ENCODE data around the gene HIGD2A. TPM values are rescaled to one million over a fixed set of nuclear protein-coding genes. Genes with fewer than 3 reads are reported as not detected.

Gene HIGD2A
- total RNA-seq: 109 and 161 TPM in 2 replicates
- 222 and 224 TPM in 2 replicates for polyA plus RNA-seq

DNA sequence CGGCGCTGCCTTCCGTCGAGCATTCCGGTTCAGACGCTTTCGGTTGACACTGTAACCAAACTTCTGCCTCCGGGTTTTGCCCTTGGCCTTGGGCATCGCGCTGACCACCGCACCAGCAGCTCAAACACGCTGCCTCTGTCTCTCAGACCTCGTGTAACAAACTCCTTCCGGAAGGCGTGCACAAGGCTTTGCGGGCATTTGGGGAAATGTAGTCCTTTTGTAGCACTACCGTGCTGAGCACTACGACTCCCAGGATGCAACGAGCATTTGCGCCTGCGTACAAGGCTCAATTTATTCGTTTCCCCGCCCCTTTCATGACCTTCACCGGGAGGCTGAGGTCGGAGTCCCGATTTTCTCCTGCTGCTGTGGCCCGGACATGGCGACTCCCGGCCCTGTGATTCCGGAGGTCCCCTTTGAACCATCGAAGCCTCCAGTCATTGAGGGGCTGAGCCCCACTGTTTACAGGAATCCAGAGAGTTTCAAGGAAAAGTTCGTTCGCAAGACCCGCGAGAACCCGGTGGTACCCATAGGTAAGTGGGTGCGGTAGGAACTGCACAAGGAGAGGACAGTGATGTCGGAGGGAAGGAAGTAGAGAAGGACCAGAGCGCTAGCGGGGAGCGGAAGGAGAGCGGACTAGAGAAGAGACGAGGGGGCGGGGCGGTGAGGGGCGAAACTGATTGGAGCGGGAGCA is at the start of gene HIGD2A, which contains the start of gene NOP16:
HIGD2A (plus strand) TSS at position 308 of the 691 bp plus-strand sequence; CDS start at position 377, 69 bp downstream.
NOP16 (minus strand) TSS at position 155 of the 691 bp plus-strand sequence; CDS start at position 96, 59 bp downstream.
- peak; percentile 100 for DNase-seq (ENCODE audit: low spot score)
- no peaks in the 10 kb centered on the region for H3K9me2 ChIP-seq (replicated peaks; ENCODE audit: insufficient read depth)
- H4K20me1 ChIP-seq (ENCODE audit: insufficient read depth, poor library complexity, severe bottlenecking): no peaks in the 10 kb centered on the region
- under 1% methylated on average over 45 of the region's 47 CpGs for WGBS (ENCODE audit: low lambda C conversion rate, missing lambda C conversion rate)
- H3K36me3 ChIP-seq (replicated peaks; ENCODE audit: insufficient read depth, low read depth): no peaks in the 10 kb centered on the region
- no peaks in the 10 kb centered on the region for H3K27me3 ChIP-seq
- no peak for TF ChIP-seq CTCF (IDR thresholded peaks at IDR 0.05; ENCODE audit: poor library complexity)
- TF ChIP-seq EZH2 (IDR thresholded peaks at IDR 0.05; ENCODE audit: borderline replicate concordance): no peak
- TF ChIP-seq EZH2phosphoT487 (IDR thresholded peaks at IDR 0.05; ENCODE audit: low read depth, severe bottlenecking, unreplicated experiment): no peak
- H3K27ac ChIP-seq: peak within 1 kb of the TSS; percentile 94
- peak within 1 kb of the TSS; percentile 52 for H3K4me3 ChIP-seq
- peak within 1 kb of the TSS; percentile 84 for H3K4me2 ChIP-seq
- no peaks in the 10 kb centered on the region for H3K9me3 ChIP-seq (ENCODE audit: low read depth)
- peaks cover 14% of the 10 kb centered on the region for H3K4me1 ChIP-seq (ENCODE audit: insufficient read depth)
- H2AFZ ChIP-seq: peak within 1 kb of the TSS; percentile 56
- peaks cover 38% of the 10 kb centered on the region for H3K79me2 ChIP-seq

- DNase-seq (ENCODE audit: low spot score): no peak
- Histone ChIP-seq H3K27me3 (no peaks in the 10 kb centered on the region), H2AFZ (no peak overlapping the region), H3K79me2 (no peaks in the 10 kb centered on the region), H3K4me1 (ENCODE audit: insufficient read depth) (no peaks in the 10 kb centered on the region), H3K4me2 (no peak overlapping the region), H4K20me1 (ENCODE audit: insufficient read depth, poor library complexity, severe bottlenecking) (no peaks in the 10 kb centered on the region), H3K9me2 (replicated peaks; ENCODE audit: insufficient read depth) (no peaks in the 10 kb centered on the region), H3K4me3 (no peak overlapping the region), H3K36me3 (replicated peaks; ENCODE audit: insufficient read depth, low read depth) (no peaks in the 10 kb centered on the region), H3K27ac (peak overlapping the region; percentile 44), H3K9me3 (ENCODE audit: low read depth) (no peaks in the 10 kb centered on the region)
- no peak for TF ChIP-seq EZH2 (IDR thresholded peaks at IDR 0.05; ENCODE audit: borderline replicate concordance)
- no peak for TF ChIP-seq CTCF (IDR thresholded peaks at IDR 0.05; ENCODE audit: poor library complexity)
- no peak for TF ChIP-seq EZH2phosphoT487 (IDR thresholded peaks at IDR 0.05; ENCODE audit: low read depth, severe bottlenecking, unreplicated experiment)
- WGBS (ENCODE audit: low lambda C conversion rate, missing lambda C conversion rate): 67% methylated on average over 5 of the region's 5 CpGs
Measured at GRCh38 chr5:176339304-176339703, 49.2 kb upstream of the HIGD2A start.

- Histone ChIP-seq H4K20me1 (ENCODE audit: insufficient read depth, poor library complexity, severe bottlenecking) (no peaks in the 10 kb centered on the region), H3K4me1 (ENCODE audit: insufficient read depth) (no peaks in the 10 kb centered on the region), H3K79me2 (no peaks in the 10 kb centered on the region), H3K27me3 (no peaks in the 10 kb centered on the region), H3K36me3 (replicated peaks; ENCODE audit: insufficient read depth, low read depth) (no peaks in the 10 kb centered on the region), H3K4me2 (peak overlapping the region; percentile 7), H2AFZ (no peak overlapping the region), H3K9me2 (replicated peaks; ENCODE audit: insufficient read depth) (no peaks in the 10 kb centered on the region), H3K9me3 (ENCODE audit: low read depth) (no peaks in the 10 kb centered on the region), H3K27ac (peak overlapping the region; percentile 83), H3K4me3 (no peak overlapping the region)
- TF ChIP-seq EZH2 (IDR thresholded peaks at IDR 0.05; ENCODE audit: borderline replicate concordance) (no peak), CTCF (IDR thresholded peaks at IDR 0.05; ENCODE audit: poor library complexity) (no peak)
- 75% methylated on average over 2 of the region's 2 CpGs for WGBS (ENCODE audit: low lambda C conversion rate, missing lambda C conversion rate)
- peak; percentile 35 for DNase-seq (ENCODE audit: low spot score)
Measured at GRCh38 chr5:176341325-176342157, 47.0 kb upstream of the HIGD2A start.

All from hepatocyte (in vitro differentiated cells).